ENCODE measurements around the gene LRRTM3.

The LRRTM3 gene

DNA sequence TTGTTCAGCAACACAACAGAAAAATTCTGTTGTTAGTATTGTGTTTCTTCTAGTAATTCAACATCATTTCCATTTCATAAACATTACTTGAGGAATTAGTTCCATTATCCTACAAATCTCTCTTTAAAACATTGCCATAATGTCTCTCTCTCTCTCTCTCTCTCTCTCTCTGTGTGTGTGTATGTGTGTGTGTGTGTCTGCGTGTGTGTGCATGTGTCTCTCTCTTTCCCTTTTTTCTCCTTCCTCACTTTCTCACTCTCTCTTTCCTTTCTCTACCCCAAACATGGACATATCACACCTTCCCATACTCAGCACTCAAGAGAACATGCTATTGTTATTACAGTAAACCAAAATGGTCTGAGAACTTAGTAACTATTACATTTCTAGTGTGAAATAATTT lies 16.6 kb downstream of the LRRTM3 start:
- POLR2A ChIA-PET = no interaction called here
- no peak for DNase-seq (ENCODE audit: extremely low spot score)
- CTCF ChIA-PET = no interaction called here
- TF ChIP-seq, protein P1, sequence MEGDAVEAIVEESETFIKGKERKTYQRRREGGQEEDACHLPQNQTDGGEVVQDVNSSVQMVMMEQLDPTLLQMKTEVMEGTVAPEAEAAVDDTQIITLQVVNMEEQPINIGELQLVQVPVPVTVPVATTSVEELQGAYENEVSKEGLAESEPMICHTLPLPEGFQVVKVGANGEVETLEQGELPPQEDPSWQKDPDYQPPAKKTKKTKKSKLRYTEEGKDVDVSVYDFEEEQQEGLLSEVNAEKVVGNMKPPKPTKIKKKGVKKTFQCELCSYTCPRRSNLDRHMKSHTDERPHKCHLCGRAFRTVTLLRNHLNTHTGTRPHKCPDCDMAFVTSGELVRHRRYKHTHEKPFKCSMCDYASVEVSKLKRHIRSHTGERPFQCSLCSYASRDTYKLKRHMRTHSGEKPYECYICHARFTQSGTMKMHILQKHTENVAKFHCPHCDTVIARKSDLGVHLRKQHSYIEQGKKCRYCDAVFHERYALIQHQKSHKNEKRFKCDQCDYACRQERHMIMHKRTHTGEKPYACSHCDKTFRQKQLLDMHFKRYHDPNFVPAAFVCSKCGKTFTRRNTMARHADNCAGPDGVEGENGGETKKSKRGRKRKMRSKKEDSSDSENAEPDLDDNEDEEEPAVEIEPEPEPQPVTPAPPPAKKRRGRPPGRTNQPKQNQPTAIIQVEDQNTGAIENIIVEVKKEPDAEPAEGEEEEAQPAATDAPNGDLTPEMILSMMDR (IDR thresholded peaks at IDR 0.05; ENCODE audit: control extremely low read depth, extremely low read depth, low read depth, missing control alignments) = no peak

DNA sequence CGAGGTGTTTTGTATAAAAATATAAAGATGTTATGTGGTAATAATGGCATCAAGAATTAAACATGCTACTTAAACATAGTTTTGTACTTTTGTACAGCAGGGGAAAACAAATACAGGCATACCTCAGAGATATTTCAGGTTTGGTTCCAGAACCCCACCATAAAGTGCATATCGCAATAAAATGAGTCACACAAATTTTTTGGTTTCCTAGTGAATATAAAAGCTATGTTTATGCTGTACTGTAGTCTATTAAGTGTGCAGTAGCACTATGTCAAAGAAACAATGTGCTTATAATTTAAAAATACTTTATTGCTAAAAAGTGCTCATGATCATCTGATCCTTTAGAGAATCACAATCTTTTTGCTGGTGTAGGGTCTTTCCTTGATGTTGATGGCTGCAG lies 17.8 kb downstream of the LRRTM3 start:
- DNase-seq (ENCODE audit: extremely low spot score) = no peak
- POLR2A ChIA-PET = no interaction called here
- CTCF ChIA-PET = no interaction called here
- TF ChIP-seq, protein P1 (IDR thresholded peaks at IDR 0.05; ENCODE audit: control extremely low read depth, extremely low read depth, low read depth, missing control alignments) = no peak

DNA sequence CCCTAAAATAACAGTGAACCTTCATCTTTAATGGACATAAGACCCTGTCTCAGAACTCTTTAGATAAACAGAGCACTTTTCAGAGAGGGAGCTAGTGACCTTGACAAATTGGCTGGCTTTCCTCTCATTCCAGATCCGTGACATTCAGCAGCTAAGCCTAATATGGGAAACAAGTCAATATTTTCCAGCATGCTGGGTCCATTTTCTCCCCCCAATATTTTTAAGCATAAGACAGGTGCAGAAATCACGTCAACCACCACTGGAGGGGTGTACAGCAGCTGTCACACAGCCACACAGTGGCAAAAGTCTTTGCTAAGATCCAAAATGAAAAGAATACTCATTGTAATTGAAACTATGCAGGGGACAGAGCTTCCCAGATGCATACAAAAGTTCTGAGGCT lies 26.1 kb downstream of the LRRTM3 start:
- ChIA-PET POLR2A (no interaction called here), CTCF (interaction anchor here (1.0 to 1.2 kb wide), 2 partner anchors 13 to 27 kb away, joined by 3 read pairs; partner anchors contain the start of gene LRRTM3)
- TF ChIP-seq, protein P1 (IDR thresholded peaks at IDR 0.05; ENCODE audit: control extremely low read depth, extremely low read depth, low read depth, missing control alignments) = no peak
- DNase-seq (ENCODE audit: extremely low spot score) = no peak

DNA sequence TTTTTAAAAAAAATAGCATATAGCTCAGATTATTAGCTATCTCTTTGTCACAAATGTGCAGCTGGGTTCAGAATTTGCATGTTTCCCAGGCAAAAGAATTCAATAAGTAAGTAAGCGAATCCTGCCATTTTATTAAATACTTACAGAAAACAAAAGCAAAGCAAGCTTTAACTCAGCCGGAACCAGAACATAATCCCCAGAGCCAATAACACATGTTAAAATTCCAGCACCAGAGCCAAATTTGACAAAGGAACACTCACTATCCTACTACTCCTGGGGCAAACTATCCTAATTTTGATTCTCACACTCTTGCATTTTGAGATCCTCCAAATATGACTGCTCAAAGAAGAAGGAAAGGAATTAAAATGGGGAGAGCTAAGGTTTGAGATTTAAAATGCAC lies 32.6 kb downstream of the LRRTM3 start:
- POLR2A ChIA-PET = no interaction called here
- CTCF ChIA-PET = interaction anchor here (1.1 to 1.2 kb wide), 2 partner anchors 17 to 27 kb away, joined by 3 read pairs; no protein-coding TSS in a partner anchor
- no peak for DNase-seq (ENCODE audit: extremely low spot score)
- TF ChIP-seq, protein P1 (IDR thresholded peaks at IDR 0.05; ENCODE audit: control extremely low read depth, extremely low read depth, low read depth, missing control alignments) = no peak

DNA sequence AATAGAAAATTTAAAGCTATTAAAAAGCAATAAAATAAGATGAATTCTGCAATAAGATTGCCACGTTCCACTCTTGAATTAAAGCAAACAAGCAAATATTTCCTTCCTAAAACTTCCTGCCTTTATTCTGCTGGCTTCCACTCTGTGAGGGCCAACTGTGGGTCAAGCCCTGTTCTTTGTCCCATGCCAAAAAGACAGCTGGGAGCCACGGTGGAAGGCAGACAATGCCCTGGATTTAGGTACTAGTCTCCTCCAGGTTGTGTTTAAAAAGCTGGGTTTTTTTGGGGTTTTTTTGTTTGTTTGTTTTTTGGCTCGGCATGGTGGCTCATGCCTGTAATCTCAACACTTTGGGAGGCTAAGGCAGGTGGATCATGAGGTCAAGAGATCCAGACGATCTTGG lies 39.1 kb downstream of the LRRTM3 start:
- CTCF ChIA-PET = interaction anchor here (1.4 kb wide), 1 partner anchor 13 kb away, joined by 3 read pairs; no protein-coding TSS in a partner anchor
- no peak for DNase-seq (ENCODE audit: extremely low spot score)
- POLR2A ChIA-PET = no interaction called here
- TF ChIP-seq, protein P1 (IDR thresholded peaks at IDR 0.05; ENCODE audit: control extremely low read depth, extremely low read depth, low read depth, missing control alignments) = no peak

DNA sequence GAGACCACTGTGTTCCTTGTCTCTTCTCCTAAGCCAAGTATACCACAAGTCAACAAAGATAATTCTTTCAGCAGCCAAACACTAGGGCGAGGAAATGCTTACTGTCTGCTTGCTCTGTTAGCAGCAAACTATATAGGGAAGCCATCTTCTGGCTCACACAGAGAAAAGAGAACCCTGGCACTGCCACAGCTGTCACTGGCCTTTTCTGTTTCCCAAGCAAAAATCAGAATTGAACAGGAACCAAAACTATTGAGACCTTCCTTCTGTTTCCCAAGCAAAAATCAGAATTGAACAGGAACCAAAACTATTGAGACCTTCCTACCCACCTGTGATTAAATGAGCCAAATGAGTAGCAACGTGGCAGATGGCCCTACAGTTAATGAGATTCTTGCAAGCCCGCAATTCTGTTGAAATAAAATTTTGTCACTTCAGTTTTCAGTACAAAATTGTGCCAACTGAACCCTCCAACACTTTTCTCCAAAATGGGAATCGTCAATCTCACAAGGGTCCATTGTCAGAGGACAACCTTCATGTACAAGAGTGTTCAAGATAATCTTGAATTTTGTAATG lies 54.5 kb downstream of the LRRTM3 start:
- no peak for DNase-seq (ENCODE audit: extremely low spot score)
- POLR2A ChIA-PET = no interaction called here
- TF ChIP-seq, protein P1 (IDR thresholded peaks at IDR 0.05; ENCODE audit: control extremely low read depth, extremely low read depth, low read depth, missing control alignments) = no peak
- CTCF ChIA-PET = no interaction called here

Data from GM10248 (cell line).